Inflammatory macrophage treated with lipopolysaccharide for 4 hours (primary cell): ENCODE measurements around the gene RBPMS2.
A peak's percentile ranks its signal among the peaks of the same experiment; 100 is the strongest.

Experiments
- DNase-seq: peaks from one replicate; pipeline ENCODE4 v3.0.0-alpha.2; 2020

The RBPMS2 gene

DNA sequence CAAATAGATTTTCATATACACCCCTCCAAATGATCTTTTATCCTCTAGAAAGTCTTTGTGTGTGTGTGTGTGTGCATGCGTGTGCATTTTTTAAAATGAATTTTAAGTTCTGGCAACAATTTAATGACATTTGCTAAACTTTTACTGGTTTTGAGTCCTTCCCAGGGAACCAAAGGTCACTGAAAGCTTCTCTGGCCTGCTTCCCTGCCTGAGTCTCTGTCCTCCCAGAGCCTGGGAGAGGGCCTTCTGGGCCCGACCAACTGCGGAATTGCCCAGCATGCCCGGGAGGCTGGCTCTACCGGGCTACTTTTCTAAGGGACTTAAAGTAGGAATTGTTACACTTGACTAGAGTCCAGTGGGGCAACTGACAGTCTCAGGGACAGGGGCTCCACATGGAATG is 7.4 kb upstream of the RBPMS2 start:
- no peak for DNase-seq

DNA sequence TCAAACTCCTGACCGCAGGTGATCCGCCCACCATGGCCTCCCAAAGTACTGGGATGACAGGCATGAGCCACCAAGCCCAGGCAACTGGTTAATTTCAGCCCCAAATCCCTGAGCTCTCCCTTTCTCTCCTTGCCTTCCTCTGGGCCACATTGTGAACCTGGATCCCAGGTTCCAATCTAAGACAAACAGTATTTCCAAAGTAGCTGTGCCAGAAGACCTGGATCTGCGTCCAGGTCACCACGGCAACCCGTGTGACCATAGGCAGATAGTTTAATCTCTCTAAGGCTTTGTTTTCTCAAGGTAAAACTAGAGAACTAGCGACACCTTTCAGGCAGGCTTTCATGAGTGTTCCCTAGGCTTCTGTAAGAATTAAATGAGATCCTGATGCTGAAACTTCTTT is 5.9 kb upstream of the RBPMS2 start:
- no peak for DNase-seq

DNA sequence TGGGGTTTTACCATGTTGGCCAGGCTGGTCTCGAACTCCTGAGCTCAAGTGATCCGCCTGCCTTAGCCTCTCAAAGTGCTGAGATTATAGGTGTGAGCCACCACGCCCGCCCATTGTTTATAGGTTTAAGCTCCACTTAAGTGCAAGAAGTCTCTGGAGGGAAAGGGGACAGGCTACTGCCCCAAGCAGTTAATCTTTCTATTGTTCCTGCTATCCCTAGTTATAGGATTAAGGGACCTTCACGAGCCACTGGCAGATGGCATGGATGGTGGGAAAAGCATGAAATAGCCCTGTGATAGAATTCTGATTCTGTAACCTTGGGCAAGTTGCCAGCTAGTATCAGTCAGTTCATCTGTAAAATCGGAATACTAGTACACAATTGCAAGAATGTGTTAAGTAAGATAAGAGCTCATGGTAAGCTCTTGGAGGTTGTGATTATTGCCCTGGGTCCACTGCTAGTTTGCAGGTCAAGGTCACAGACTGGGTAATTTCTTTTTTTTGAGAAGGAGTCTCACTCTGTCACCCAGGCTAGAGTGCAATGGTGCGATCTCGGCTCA is 5.3 kb upstream of the RBPMS2 start:
- DNase-seq: no peak

DNA sequence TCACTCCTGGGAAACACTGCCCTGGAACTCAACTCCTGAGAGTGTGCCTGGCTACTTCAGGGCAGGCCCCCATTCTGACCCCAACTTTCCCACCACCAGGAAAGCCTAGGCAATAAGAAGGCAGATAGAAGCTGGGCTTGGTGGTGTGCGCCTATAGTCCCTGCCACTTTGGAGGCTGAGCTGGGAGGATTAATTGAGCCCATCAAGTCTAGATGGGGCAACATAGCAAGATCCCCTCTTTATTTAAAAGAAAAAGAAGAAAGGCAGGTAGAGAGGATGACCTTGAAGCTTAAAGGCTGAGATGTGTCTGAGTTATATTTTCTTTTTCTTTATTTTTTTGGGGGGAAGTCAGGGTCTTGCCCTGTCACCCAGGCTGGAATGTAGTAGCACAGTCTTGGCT is 4.2 kb upstream of the RBPMS2 start:
- DNase-seq: no peak

DNA sequence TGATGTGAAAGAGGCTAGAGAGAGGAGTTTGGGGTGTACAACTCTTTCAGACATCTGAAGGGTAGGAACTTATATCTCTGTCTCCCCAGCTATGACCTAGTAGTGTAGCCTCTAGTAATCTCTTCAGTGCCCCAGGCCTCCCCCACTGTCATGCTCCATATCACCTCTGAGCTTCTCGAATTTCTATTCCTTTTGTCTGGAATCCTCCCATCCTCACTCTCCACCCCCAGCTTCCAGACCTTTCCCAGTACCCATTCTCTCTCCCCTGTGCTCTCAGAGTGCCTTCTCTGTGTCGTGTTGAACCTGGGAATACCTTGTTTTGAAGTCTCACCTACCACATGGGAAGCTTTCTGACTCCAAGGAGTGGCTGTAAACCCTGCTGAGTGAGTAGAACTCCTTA is 3.6 kb upstream of the RBPMS2 start:
- DNase-seq: no peak

DNA sequence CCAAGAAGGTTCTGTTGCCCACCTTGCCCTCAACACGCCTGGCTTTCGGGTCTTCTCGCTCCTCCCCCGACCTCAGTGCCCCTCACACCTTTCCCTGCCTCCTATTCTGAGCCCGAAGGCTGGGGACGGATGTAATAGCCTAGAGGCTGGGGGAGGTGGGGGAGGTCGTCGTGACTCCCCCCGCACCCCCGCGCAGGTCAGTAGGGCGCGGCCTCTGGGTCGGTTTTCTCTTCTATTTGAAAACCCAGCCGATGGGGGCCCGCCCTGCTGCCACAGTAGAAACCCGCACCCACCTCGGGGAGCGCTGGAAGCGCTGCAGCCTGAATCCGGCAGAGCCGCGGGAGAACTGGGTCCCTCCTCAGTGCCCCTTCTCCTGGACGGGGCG is 1.0 kb upstream of the RBPMS2 start:
- no peak for DNase-seq

DNA sequence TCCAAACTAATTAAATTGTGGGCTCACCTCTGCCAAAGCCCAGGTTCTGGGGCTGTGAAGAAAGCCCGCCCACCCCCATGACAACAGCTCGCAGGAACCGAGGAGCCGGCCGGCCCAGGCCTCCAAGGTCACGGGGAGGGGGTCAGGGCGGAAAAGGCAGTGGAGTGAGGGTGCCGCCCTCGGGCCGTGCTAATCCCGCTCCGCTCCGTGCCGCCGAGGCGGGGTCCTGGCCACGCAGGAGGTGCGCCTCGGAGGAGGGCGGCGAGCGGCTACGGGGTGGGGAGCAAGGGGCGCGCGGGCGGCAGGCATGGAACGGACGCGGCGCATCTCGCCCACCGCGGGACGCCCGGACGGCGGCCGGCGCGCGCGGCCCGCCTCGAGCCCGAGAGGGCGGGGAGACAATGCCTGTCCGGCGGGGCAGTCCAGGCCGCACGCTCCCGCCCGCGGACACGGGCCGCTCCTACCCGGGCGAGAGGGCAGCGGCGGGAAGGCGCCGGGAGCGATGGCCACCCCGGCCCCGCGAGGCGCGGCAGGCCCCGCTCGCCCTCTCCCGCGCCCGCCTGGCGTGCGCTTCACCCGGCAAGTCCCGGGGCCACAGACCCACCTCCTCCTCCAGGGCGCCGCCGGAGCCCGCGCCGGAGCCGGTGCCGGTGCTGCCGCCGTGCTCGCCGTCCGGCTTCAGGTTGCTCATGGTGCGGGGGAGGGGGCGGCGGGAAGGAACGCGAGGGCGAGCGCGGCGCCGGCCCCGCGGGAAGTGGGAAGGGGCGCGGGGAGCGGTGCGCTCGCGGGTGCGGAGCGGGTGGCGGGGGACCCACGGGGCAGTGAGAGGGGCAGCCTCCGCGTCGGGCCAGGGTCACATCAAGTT is 528 bp downstream of the RBPMS2 start:
- DNase-seq: no peak

DNA sequence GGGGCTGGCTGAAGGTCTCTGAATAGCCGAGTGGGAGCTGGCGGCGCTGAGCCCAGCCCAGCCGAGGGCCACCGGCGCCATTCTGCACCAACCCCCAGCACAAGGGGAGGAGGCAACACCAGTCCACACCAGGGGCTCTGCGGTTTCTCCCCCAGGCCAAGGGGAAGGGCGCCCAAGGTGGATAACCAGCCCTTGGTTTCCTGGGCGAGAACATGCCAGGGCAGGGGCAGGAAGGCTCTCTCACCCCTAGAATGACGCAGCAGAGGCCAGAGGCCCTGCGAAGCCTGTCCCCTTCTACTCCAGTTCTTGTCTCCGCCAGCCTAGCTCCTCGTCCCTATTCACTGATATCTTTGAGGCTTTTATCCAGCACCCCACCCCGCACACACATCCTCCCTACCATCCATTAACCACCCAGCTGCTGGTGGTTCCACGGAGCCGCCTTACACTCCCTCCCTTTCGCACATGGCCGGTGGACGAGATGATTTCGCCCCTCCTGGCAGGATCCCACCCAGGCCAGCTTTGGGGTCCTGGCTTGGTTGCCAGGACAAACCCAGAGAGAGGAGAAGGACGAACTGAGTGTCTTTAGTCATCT is 1.3 kb downstream of the RBPMS2 start:
- DNase-seq: no peak

DNA sequence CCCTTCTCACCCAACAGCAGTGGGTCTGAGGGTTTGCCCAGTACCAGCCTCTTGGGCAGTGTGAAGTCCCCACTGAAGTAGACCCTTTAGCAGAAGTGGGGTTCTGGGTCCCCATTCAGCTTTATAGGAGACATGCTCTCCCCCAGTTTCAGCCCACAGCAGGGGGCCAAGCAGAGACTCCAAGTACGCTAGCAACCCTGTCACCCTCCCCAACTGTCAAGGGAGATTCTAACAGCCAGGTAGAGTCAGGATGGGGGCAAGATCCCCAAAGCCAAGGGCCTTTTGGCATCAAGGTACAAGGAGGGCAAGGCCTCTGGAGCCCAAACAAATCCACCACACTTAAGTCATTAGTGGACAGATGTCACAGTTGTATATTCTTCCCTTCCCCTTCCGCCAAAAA is 1.8 kb downstream of the RBPMS2 start:
- no peak for DNase-seq

DNA sequence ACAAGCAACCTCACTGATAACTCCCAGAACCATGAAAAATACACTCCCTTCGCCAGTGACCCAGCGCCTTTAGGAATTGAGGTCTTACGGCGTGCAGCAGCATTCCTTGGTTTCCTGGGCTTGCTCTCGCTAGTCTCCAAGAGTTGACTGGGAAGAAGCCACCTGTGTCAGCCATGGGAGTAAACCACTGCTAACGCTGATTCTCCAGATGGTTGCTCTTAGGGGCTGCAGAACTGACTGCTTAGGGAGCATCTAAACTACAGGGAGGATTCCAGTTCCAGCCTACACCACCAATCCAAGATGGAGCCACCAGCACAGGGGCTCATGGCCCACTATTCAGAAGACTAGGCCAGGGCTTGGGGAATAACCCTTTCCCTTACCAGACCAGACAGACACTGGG is 2.4 kb downstream of the RBPMS2 start:
- DNase-seq: no peak

DNA sequence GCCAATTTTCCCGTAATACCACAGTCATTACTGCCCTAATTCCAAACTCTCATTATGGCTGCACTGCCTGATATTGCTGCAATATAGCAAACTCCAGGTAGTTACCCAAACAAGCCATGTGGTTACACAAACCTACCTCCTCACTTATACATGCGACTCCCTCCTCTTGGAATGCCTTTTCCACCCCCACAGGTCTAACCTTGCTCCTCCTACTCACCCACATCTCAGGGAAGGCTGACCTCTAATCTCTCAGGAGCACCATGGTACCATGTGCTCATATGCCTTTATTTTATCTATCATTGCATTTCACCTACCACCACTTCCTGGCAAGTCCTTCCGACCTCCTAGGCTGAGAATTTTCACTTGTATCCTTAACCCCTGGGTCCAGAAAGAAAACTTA is 2.9 kb downstream of the RBPMS2 start:
- DNase-seq: no peak

DNA sequence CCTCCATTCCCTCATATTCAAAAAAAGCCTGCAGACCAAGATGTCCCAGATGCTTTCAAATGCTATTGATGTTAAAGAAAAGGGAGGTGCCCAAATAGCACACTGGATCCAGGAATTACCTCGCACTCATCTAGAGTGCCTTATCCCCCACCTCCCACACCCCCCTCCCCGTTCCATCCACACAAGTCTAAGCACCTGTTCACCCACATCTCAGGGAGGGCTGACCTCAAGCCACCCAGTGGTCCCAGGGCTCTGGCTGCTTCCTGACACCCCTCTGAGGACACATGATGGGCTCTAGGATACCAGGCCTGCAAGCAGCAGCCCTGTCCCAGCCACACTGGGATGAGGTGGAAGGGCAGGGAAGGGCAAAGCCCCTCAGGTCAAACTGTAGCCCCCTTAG is 4.8 kb downstream of the RBPMS2 start:
- no peak for DNase-seq

DNA sequence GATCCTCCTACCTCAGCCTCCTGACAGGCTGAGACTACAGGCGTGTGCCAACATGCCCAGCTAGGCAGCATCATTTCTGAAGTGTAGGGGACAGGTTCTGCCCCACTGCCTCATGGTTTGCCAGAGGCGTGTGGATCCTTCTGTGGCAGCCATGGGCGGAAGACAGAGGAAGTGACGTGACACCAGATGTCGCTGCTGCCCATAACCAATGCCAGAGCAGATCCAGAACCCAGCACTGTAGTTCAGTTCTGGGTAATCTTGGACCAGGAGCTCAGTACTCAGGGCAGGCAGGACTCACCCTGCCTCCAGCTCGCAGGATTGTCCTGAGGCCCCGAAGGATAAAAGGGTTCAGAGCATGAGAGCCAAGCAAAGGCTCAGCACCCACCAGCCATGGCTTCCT is 8.2 kb downstream of the RBPMS2 start:
- DNase-seq: no peak

DNA sequence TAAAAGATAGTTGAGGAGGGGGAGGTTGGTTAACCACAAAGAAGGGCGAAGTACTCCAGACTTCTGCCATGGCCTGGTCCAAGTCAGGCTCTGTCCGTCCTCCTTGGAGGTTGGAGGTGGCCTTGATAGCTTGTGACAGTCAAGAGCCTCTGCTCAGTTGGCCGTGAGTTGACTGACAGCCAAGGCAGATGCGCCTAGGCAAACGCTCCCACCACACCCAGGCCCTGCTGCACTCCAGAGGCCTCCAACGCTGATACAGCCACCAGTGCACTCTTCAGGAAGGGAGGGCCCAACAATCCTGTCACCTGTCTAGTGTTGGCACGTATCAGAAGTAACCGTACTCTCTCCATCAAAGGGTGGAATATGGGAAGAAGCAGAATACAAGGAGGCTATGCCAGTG is 9.3 kb downstream of the RBPMS2 start:
- no peak for DNase-seq

DNA sequence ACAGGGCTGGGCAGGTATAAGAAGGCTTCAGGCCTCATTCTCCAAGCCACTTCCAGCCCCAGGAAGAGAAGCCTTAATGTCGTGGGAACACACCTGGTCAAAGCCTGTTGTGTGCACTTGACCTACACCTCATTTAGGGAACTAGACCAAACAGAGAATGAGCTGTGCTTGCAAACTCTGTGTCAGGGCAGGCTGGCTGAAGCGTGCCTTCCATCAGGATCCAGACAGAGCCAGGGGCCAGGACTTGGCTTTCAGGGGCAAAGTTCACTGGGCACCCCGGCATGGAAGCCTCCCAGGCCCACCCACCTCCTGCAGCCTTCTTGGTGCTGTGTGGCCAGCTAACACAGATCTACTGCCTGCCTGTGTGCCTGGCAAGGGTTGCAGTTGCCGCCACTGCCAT is 11.5 kb downstream of the RBPMS2 start:
- no peak for DNase-seq

DNA sequence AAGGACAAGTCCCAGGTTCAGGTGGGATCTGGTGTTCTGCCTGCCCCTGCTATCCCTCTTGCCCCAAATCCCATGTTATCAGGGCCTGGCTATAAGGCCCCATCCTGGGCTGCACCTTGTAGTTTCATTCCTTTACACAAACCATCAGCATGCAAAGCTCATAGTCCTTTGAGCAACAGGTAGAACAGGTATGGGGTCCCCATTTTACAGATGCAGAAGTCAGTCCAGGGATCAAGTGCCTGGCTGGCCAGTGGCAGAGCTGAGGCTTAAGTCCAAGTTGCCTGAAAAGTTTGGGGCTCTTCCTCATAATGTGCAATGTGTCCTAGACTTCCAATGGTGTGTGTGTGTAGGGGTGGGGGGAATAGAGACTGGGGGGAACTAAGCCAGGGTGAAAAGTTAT is 11.9 kb downstream of the RBPMS2 start:
- DNase-seq: no peak

DNA sequence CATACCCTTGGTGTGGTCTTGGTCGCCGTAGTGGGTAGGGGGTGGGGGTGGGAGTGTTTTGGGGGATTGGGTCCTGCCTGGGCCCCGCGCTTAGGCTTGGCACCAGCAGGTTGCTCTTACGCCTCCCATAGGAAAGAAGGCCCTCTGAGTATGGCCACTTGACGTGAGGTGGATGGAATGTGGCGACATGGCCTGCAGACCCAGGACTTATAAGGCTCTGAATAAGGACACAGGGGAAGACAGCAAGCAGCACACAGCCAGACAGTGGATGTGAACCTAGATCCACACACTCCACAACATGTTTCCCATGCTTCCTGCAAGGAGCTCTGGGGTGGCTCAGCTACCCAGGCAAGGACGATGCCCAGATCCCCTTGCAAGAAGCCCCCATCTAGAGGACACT is 12.4 kb downstream of the RBPMS2 start:
- no peak for DNase-seq

DNA sequence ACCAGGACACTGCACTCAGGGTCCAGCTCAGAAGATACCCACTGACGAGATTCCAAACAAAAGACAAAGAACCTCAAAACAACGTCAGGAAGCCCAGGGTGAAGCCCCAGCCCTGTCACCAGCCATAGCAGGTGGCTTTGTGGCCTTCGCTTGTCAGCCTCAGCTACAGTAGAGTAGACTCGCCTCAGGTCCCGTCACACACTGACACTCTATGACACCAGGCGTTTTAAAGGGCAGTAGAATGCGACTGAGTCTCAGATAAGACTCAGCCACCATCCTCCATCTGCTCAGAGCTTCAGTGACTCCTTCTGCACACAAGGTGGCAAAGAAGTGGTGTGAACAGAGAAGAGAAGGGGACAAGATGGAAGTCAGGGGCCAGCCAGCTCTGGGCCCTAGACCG is 12.8 kb downstream of the RBPMS2 start:
- no peak for DNase-seq

DNA sequence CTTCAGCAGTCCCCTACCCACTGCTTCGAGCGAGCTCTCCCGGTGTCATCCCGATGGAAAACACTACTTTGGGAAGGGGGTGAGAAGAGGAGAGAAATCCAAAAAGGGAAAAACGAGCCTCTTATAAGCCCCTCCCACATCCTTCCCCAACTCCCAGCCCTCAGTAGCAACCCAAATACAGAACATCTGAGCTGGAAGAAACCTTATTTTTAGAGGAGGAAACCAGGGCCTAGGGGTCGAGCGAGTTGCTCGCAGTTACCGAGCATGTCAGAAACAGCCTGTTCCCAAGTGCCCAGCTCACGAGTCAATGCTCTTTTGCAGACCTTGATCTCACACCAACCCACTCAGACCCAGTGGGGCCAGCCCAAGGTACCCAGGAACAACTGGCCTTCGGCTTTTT is 14.2 kb downstream of the RBPMS2 start:
- no peak for DNase-seq

DNA sequence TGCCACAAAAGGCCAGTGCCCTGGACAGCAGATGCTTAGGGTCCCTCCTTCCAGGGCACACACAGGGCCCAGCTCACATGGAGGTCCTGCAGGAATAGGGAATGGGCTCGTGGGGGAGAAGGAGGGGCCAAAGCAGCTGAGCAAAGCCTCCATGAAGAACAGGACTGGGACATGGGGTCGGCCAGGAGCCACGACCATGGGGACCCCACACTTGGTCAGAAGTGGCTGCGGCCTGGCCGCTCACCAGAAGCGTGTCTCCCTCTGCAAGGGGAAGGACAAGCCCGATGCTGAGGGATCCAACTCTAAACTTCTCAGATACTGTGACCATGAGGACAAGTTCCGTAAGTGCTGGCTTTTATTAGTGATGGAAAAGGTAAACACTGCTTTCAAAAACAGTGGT is 15.3 kb downstream of the RBPMS2 start:
- no peak for DNase-seq

DNA sequence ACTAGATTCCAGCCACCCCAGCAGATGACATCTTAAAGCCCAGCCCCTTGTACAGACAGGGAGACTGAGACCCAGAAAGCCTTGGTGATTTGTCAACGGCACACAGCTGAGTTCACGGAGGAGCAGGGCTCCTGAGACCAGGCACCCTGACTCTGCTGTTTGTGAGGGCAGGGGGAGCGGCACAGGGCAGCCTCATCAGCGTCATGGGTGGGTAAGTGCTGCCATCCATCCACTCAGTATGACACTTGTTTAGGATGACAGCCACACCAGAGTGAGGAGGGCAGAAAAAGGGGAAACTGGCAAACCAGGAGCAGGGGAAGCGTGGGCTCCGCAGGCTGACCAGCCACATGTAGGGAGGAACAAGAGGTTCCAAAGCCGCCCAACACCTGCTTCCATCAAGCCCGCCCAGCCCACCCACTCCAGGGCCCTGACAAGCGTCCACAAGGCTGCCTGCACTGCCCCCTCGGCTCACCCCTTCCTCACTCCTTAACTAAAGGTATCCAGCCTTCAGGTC is 19.9 kb downstream of the RBPMS2 start:
- DNase-seq: peak; percentile 24

DNA sequence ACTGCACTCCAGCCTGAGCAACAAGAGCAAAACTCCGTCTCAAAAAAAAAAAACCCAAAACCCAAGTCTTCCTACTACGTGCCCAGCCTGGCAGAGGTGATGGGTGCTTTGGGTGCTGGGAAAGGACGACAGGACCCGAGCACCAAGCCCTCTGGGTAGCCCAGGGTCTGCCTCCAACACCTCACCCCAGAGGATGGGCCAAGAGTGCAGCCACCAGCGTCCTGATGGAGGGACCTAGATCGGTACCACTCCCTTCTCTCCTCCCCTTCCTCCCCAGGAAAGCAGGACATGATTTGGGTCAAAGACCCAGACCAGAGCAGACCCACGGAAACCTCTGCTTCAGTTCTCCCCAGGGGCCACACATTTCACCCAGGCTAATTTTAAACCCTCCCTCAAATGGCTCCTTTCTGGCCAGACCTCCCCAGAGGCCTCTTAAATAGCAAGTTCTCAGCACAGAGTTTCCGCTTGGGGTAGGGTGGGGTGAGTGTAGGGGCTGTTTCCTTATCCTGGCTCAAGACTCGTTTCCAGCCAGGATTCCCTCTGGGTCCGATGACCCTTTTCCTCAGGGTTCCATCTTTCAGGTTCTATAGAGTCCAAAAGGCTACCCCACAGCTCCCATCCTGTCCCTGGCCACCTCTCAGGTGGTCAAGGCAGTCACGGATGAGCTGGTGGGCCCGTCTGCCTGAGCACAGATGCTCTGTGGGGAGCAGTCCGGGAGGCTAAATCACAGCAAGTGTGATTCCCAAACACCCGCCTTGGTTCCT is 20.5 kb downstream of the RBPMS2 start:
- DNase-seq: no peak

DNA sequence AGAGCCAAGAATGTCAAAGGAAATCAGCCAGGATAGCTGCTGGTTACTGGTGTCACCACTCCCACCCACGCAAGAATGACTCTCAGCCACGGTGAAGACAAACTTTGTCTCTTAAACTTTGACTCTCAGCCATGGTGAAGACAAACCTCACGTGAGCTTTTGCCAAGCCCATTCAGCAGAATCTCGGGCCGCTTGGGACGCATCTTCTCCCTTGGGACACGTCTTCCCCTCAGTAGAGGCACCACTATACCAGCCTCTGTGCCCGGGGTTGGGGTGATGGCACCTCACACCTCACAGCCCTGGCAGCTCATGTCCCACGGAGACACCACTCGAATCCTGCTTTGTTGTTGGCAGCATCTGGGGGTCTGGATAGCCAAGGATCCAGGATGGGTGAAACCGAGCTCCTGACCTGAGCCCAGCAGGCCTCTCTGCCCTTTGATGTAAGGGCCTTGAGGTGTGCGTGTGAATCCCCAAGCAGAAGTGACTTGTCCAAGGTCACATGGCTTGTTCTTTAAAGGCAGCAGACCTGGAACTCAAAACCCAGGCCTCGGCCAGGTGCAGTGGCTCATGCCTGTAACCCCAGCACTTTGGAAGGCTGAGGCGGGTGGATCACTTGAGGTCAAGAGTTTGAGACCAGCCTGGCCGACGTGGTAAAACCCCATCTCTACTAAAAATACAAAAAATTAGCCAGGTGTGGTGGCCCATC is 21.8 kb downstream of the RBPMS2 start:
- DNase-seq: no peak
